ENCODE results near the gene VPS13D.

GRCh38 chr1:12443151-12443550, 213.3 kb downstream of the VPS13D start:
- TF ChIP-seq FOXM1 (IDR thresholded peaks at IDR 0.05; ENCODE audit: borderline replicate concordance, low read depth) = no peak
- no peak for TF ChIP-seq RAD21 (IDR thresholded peaks at IDR 0.05; ENCODE audit: low read depth)
- no peak for TF ChIP-seq ZBTB7A (IDR thresholded peaks at IDR 0.05; ENCODE audit: low read depth)
- TF ChIP-seq TAF1 (IDR thresholded peaks at IDR 0.05; ENCODE audit: low read depth) = no peak
